Eye (tissue), 1 donor: ENCODE measurements around the gene SRP14.
"Not testable (repeated sequence)": the region's sequence is repeated elsewhere in the genome, so short reads cannot be mapped to it uniquely, and the experiment has no call there.

Source experiments
- DNase-seq: peaks from one replicate; pipeline ENCODE4 v3.0.0-alpha.2; 2015

SRP14 gene

DNA sequence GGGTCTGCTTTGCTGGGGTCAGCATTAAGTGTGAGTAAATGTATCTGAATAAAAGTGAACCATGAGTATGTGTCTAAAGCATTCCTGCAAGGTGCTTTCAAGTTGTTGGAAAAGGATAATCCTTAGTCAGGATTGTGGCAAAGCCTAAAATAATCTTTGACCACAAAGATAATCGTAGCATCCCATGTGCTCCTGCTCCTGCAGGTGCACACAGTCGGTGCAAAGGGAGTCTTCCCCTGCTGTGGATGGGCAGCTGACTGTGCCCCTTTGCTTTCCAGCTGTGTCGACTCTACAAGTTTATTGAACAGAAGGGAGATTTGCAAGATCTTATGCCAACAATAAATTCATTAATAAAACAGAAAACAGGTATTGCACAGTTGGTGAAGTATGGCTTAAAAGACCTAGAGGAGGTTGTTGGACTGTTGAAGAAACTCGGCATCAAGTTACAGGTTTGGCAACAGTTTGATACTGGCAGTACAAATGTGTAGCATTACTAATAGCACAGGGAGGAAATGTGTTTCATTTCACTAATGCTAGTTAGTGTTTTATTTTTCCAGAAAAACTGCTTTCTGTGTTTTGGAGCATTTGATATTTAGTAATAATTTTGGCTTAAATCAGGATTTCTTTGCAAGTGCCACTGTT is 22.6 kb downstream of the SRP14 start:
- DNase-seq: no peak

- no peak for DNase-seq
Observed at GRCh38 chr15:40014390-40014789, 24.6 kb downstream of the SRP14 start.

DNA sequence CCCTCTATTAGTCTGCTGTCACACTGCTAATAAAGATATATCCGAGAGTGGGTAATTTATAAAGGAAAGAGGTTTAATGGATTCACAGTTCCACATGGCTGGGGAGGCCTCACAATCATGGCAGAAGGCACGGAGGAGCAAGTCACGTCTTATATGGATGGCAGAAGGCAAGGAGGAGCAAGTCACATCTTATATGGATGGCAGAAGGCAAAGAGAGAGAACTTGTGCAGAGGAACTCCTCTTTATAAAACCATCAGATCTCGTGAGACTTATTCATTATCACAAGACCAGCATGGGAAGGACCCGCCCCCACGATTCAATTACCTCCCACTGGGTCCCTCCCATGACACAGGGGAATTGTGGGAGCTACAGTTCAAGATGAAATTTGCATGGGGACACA is 25.6 kb downstream of the SRP14 start:
- not testable (repeated sequence) for DNase-seq

- peak; percentile 42 for DNase-seq
Observed at GRCh38 chr15:40011303-40011702, 27.7 kb downstream of the SRP14 start.

GRCh38 chr15:40010686-40011085 is 28.3 kb downstream of the SRP14 start:
- peak; percentile 73 for DNase-seq

DNA sequence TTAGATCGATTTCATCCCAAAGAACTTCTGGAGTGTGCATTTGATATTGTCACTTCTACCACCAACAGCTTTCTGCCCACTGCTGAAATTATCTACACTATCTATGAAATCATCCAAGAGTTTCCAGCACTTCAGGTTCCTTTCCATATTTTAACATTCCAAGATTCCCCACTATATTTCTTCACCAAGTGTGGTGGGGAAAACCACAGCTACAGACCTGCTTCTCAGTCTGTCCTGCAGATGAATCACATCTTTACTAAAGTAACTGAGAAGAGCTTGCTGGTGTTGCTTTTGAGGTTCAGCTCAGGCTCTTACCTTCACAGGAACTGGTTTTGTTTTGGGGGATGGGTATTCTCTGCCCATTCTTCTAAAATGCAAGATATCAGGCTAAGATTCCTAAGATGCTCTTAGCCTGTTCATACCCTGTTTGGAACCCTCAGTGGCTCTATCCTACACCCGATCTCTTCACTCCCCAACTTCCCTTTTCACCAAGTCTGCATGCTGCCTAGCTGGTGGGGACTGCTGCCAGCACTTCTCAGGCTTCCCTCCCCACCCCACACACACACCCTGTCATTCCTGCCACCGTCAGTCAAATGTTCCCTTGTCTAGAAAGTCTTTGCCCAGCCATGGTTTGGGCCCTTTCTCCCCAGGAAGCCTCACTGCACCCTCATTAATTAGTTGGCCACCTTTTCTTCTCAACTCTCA is 30.8 kb downstream of the SRP14 start:
- DNase-seq: no peak

DNA sequence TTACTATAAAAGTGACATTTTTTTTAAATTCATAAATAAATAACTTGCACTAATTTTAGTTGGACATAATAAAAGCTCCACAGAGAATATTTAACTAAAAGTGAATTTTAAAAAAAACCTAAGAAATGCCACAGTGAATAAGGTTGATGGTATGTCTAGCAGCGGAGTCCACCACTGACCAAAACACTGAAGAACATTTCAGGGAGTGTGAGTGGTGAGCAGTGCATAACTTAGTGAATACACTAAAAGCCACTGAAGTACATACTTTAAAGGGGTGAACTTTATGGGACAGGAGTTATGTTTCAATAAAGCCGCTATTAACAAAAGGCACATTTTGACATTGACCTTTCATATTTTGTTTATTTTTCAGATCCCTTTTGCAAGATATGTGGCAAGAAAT is 32.3 kb downstream of the SRP14 start:
- no peak for DNase-seq

- no peak for DNase-seq
Observed at GRCh38 chr15:40006003-40006402, 33.0 kb downstream of the SRP14 start.

DNA sequence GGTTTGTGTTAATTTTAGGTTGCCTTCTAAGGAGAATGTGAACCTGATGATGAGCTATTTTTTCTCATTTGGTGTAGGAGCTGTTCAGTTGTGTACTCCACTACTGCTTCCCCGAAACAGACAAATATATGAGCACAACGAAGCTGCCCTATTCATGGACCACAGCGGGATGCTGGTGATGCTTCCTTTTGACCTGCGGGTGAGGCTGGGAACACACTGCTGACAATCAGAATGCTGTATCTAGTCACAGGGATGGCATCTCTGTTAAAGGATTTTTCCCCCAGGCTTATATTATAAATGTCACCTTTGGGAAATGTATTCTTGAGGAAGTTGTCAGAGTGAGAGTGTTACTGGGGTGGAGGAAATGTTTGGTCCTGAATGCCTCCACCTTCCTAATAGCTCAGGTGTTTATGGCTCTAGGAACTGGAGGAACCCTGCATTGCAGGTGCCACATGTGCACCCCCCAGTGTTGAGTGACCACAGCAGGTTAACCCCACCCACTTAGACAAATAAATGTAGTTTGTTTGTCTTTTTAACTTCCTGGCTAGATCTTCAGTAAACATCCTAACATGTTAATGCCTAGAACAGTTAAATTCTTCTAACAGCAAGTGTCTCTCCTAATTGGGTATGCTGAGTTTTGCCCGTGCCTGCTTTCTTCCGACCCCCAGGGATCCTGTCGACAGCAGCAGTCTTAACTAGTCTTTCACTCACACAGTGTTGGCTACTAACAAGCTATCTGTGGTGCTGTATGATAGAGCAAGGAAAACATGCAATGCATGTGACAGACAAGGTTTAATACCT is 35.7 kb downstream of the SRP14 start:
- no peak for DNase-seq

DNA sequence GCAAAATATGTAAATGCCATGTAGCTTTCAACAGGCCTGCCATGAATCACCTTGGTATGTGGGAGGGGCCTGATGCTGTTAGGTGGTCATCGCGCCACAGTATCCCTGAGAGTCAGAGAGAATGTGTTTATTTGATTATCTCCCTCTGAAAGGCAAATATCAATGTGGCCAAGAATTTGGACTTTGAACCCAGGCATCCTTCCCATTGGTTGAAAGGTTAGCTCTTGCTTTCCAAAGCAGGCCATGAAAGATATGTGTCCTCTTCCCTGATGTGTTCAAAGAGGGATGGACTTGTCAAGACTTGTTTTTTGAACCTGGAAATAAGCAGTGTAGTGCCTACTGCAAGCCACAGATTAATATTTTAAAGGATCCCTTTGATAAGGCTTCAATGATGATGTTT is 36.7 kb downstream of the SRP14 start:
- no peak for DNase-seq

DNA sequence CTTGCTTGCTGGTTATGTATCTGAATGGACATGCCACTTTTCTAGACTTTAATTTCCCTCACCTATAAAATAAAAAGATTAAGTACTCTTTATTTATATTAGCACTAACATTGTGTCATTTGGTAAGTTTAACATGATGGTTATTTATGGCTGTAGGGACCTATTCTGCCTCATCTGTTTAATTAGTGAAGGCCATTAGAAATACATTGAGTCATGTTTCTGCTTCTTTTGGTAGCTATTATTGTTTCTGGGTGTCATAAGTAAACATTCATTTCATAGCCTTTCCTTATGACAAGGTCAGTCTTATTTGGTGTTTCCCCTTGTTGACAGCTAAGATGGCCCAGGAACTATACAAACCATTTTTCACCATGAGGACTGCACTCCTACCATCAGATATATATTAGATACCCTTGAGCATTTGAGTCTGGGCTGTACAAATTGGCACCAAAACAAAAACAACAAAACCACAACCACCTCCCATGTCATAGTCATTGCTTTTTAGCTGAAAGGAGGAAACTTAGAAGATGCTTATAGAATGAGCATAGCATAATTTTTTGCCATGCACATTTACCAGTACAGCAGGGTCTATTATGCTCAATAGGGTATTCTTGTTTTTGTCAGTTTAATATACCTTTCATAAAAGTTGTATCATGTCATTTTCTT is 39.3 kb downstream of the SRP14 start:
- no peak for DNase-seq

- DNase-seq: no peak
Observed at GRCh38 chr15:39998511-39999077, 40.4 kb downstream of the SRP14 start.

GRCh38 chr15:39997639-39998038 is 41.3 kb downstream of the SRP14 start:
- DNase-seq: no peak

- DNase-seq: no peak
Observed at GRCh38 chr15:39997031-39997430, 42.0 kb downstream of the SRP14 start.

DNA sequence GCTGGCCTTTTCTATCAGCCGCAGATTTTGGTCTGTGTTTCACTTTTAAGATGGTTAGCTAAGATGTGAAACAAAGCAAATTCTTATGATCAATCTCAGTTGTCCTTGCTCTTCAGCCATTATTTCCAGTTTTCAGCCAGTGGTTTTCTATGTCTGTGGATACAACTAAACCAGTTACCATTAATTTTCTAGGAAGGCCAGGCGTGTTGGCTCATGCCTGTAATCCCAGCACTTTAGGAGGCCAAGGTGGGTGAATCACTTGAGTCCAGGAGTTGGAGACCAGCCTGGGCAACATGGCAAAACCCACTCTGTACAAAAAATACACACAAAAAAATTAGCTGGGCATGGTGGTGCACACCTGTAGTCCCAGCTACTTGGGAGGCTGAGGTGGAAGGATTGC is 42.8 kb downstream of the SRP14 start:
- not testable (repeated sequence) for DNase-seq

DNA sequence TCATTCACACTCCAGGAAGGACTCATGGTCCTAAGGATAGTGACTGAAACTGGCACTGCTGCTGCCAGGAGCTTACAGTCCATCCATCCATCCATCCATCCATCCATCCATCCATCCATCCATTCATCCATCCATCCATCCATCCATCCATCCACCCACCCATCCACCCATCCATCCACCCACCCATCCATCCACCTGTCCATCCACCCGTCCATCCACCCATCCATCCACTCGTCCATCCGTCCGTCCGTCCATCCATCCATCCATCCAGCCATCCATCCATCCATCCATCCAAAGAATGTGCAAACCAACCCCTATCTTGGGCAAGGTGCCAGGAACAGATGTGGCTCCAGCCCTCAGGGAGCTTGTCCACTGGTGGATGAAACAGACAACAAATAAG is 46.0 kb downstream of the SRP14 start:
- DNase-seq: not testable (repeated sequence)

DNA sequence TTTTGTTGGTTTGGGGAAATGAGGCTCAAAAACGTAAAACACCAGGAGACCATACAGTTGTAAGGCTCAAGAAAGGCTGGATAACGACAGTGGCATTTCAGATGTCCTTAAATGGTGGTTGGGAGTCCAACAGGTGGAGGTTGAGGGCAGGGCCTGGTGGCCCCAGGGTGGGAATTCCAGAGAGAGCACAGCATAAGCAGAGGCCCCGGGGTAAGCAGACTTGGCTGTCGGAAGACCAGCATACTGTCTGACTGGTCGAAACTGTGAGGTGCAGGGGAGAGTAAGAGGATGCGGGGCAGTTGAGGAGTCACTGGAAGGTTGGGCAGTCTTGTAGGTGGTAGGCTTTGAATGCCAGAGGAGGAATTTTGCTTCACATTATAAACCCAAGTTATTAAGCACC is 48.3 kb downstream of the SRP14 start:
- DNase-seq: no peak

GRCh38 chr15:39987821-39988220 is 51.2 kb downstream of the SRP14 start:
- DNase-seq: no peak
